NCI-H1105 (cell line): Measurements from ENCODE around the gene PRKAR1A.
A peak's percentile ranks its signal among the peaks of the same experiment; 100 is the strongest.

Experiments
- DNase-seq: peaks from one replicate; lab custom pipeline; 2025; lab: John Stamatoyannopoulos, UW

The PRKAR1A gene

GRCh38 chr17:68542698-68543463 is 30.7 kb downstream of the PRKAR1A start:
- DNase-seq, result no peak

GRCh38 chr17:68544111-68544915 is 32.1 kb downstream of the PRKAR1A start:
- no peak for DNase-seq

- no peak for DNase-seq
These were observed 44.3 kb downstream of the PRKAR1A start for GRCh38 chr17:68556551-68556950.

- DNase-seq, result no peak
These were observed 47.1 kb downstream of the PRKAR1A start for GRCh38 chr17:68559316-68559715.

- no peak for DNase-seq
These were observed 48.9 kb downstream of the PRKAR1A start for GRCh38 chr17:68560966-68561720.

- no peak for DNase-seq
These were observed 50.5 kb downstream of the PRKAR1A start for GRCh38 chr17:68562736-68563135.

GRCh38 chr17:68564415-68565111 is 52.3 kb downstream of the PRKAR1A start:
- no peak for DNase-seq

- no peak for DNase-seq
These were observed 53.6 kb downstream of the PRKAR1A start for GRCh38 chr17:68565661-68566441.

GRCh38 chr17:68566442-68566738 is 54.2 kb downstream of the PRKAR1A start:
- no peak for DNase-seq

GRCh38 chr17:68567035-68567434 is 54.8 kb downstream of the PRKAR1A start:
- no peak for DNase-seq

- no peak for DNase-seq
These were observed 55.4 kb downstream of the PRKAR1A start for GRCh38 chr17:68567581-68567980.

GRCh38 chr17:68568581-68568980 is 56.4 kb downstream of the PRKAR1A start:
- no peak for DNase-seq

- no peak for DNase-seq
These were observed 57.1 kb downstream of the PRKAR1A start for GRCh38 chr17:68569346-68569745.

- no peak for DNase-seq
These were observed 58.3 kb downstream of the PRKAR1A start for GRCh38 chr17:68570526-68570925.

- no peak for DNase-seq
These were observed 60.1 kb downstream of the PRKAR1A start for GRCh38 chr17:68572138-68572842.

- DNase-seq, result no peak
These were observed 61.1 kb downstream of the PRKAR1A start for GRCh38 chr17:68573338-68573737.

GRCh38 chr17:68576137-68576536 is 63.9 kb downstream of the PRKAR1A start:
- no peak for DNase-seq

- no peak for DNase-seq
These were observed 64.7 kb downstream of the PRKAR1A start for GRCh38 chr17:68576811-68577496.

- DNase-seq, result peak; percentile 68
These were observed 65.2 kb downstream of the PRKAR1A start for GRCh38 chr17:68577497-68577821.

GRCh38 chr17:68578236-68578635 is 66.0 kb downstream of the PRKAR1A start:
- no peak for DNase-seq
